Liver (tissue), 9 donors: ENCODE results near the gene ATG4B. TPM values are rescaled to one million over a fixed set of nuclear protein-coding genes. Genes with fewer than 3 reads are reported as not detected.

Experiments used
- DNase-seq: peaks from one replicate; pipeline ENCODE4 v3.0.0-alpha.2; 2017; ENCODE audit warnings: low spot score
- H3K27ac ChIP-seq, 2 donors: one replicate each; pipeline ENCODE4 v1.7.0; 2013; ENCODE audit warnings: inconsistent platforms in 2 of 2, low read length in 2 of 2, control low read depth in 1 of 2, low read depth in 1 of 2, mild to moderate bottlenecking in 1 of 2
- H3K27me3 ChIP-seq, 4 donors: one replicate each; pipeline versions ENCODE4 v1.6.1 to v1.7.0; 2013; ENCODE audit warnings: low read length in 3 of 4, inconsistent platforms in 1 of 4, mild to moderate bottlenecking in 1 of 4, moderate library complexity in 1 of 4; ENCODE audit not compliant: control insufficient read depth in 4 of 4, insufficient read depth in 4 of 4
- H3K36me3 ChIP-seq, 4 donors: one replicate each; pipeline versions ENCODE4 v1.6.1 to v1.7.0; 2013; ENCODE audit warnings: low read length in 3 of 4, mild to moderate bottlenecking in 3 of 4, low read depth in 1 of 4, moderate library complexity in 1 of 4; ENCODE audit not compliant: control insufficient read depth in 4 of 4, insufficient read depth in 3 of 4
- H3K4me1 ChIP-seq, 4 donors: one replicate each; pipeline versions ENCODE4 v1.6.1 to v1.7.0; 2013; ENCODE audit warnings: low read length in 3 of 4, mild to moderate bottlenecking in 3 of 4, moderate library complexity in 1 of 4; ENCODE audit not compliant: control insufficient read depth in 4 of 4, insufficient read depth in 4 of 4
- H3K4me3 ChIP-seq, 3 donors: one replicate each; pipeline versions ENCODE4 v1.6.1 to v1.7.0; 2013; ENCODE audit warnings: low read length in 3 of 3, control low read depth in 1 of 3, low read depth in 1 of 3, mild to moderate bottlenecking in 1 of 3
- H3K9ac ChIP-seq, 2 donors: one replicate each; pipeline ENCODE4 v1.7.0; 2013; ENCODE audit warnings: low read length in 2 of 2, mild to moderate bottlenecking in 2 of 2, moderate library complexity in 2 of 2, control low read depth in 1 of 2, low read depth in 1 of 2
- H3K9me3 ChIP-seq, 4 donors: one replicate each; pipeline versions ENCODE4 v1.6.1 to v1.7.0; 2013; ENCODE audit warnings: low read length in 3 of 4; ENCODE audit not compliant: control insufficient read depth in 4 of 4
- ATF3 ChIP-seq: IDR thresholded peaks from 2 replicates; pipeline ENCODE4 v1.6.1; 2016; ENCODE audit warnings: antibody characterized with exemption
- CTCF ChIP-seq: fragments of 150-350 bp; IDR thresholded peaks from 2 replicates; pipeline ENCODE4 v1.5.1; 2017; ENCODE audit warnings: improper control_type of control experiment, low read depth, low read length; ENCODE audit not compliant: missing input control
- FOXA1 ChIP-seq: IDR thresholded peaks from 2 replicates; pipeline ENCODE4 v1.6.1; 2016; ENCODE audit warnings: antibody characterized with exemption
- GABPA ChIP-seq, 2 donors: IDR thresholded peaks in 1 of 2; conservative IDR thresholded peaks in 1 of 2; 2 replicates each; pipeline ENCODE4 v1.6.1; 2016; ENCODE audit warnings: antibody characterized with exemption in 2 of 2, mild to moderate bottlenecking in 1 of 2, moderate library complexity in 1 of 2
- HNF4G ChIP-seq: IDR thresholded peaks from 2 replicates; pipeline ENCODE4 v1.6.1; 2016; ENCODE audit warnings: antibody characterized with exemption
- NR2F2 ChIP-seq: IDR thresholded peaks from 2 replicates; pipeline ENCODE4 v1.6.1; 2016; ENCODE audit warnings: antibody characterized with exemption
- RAD21 ChIP-seq, 2 donors: IDR thresholded peaks; 2 replicates each; pipeline ENCODE4 v1.6.1; 2016; ENCODE audit warnings: antibody characterized with exemption in 2 of 2, mild to moderate bottlenecking in 2 of 2
- WGBS: extraction: QIAGEN DNeasy Blood & Tissue Kit; methylation state at CpG from one replicate; pipeline ENCODE4 v1.1.7; 2013; 5-methylcytosine and 5-hydroxymethylcytosine counted together
- polyA plus RNA-seq, 2 donors: library from polyadenylated mRNA; stranded (reverse) in 1 of 2; unstranded in 1 of 2; fragments of 200-250 nt in 1 of 2; fragments of >200 nt in 1 of 2; fragmentation: Nextera tagmentation in 1 of 2; extraction: Ambion mirVana in 1 of 2; gene quantifications; one replicate each; pipeline versions ENCODE4 v1.2.1 to v1.2.3, GENCODE V29; 2013 to 2015
- total RNA-seq, 2 donors: library from RNA; depleted of rRNA; stranded (reverse); fragments of >200 nt; gene quantifications; one replicate each; pipeline ENCODE4 v1.2.3, GENCODE V29; 2014
- TF ChIP-seq, protein P1 (sequence below): IDR thresholded peaks from 2 replicates; pipeline ENCODE4 v1.6.1; 2016; ENCODE audit warnings: antibody characterized with exemption
- TF ChIP-seq, protein P2 (sequence below): IDR thresholded peaks from 2 replicates; pipeline ENCODE4 v1.6.1; 2016; ENCODE audit warnings: antibody characterized with exemption, mild to moderate bottlenecking
- donor health status: healthy.
- donor health status: healthy.
- donor health status: healthy.
- donor health status: healthy.
- donor health status: healthy.

ATG4B gene
- total and polyA plus RNA-seq, 4 donors: 31.0 to 50.3 (median 37.7) TPM

DNA sequence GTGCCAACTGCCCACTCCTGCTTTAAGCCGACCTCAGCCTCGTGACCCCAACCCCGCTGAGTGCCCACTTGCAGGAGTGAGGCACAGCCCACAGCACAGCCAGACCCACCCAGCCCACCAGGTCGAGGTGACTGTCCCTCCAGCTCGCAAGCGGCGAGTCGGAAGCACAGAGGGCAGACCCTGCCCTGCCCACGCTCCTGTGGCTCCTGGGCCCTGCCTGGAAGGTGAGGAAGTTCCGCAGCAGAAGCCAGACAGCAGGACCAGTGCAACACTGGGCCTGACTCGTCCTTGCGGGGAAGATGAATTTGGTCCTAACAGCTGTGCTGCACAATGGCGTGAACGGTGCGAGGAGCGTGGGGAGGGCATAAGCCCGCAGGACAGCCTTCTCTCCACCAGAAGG lies 39.2 kb downstream of the ATG4B start (continued):
- TF ChIP-seq GABPA (IDR thresholded peaks at IDR 0.05 in 1 of 2, conservative IDR thresholded peaks at IDR 0.05 in 1 of 2) (no peak), FOXA1 (no peak), RAD21 (IDR thresholded peaks at IDR 0.05) (no peak), HNF4G (no peak), ATF3 (no peak)

DNA sequence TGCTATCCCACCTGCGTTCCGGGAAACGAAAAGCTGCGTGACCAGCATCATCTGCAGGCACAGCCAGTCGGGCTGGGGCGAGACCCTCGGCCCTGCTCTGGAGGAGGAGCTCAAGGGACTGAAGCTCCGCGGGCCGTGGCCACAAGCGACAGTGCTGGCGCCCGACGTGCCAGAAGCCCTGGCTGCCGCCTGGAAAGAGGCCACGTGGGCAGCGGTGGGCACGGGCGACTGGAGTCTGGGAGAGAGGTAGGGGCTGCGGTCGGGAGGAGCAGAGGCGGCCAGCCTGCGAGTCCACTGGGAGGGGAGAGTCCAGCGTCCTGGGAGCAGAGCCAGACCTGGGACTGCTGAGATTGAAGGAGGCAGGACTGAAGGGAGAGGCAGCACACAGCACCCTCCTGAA lies 39.9 kb downstream of the ATG4B start:
- DNase-seq: no peak
- H3K4me3 ChIP-seq: no peak overlapping the region
- no peaks in the 10 kb centered on the region for H3K27me3 ChIP-seq
- H3K27ac ChIP-seq: no peak overlapping the region
- no peaks in the 10 kb centered on the region for H3K9me3 ChIP-seq
- WGBS: 89% methylated on average over 24 of the region's 24 CpGs
- no peak overlapping the region for H3K9ac ChIP-seq
- peaks cover 0 to 9% (median 0%) of the 10 kb centered on the region in 4 donors for H3K4me1 ChIP-seq
- peaks cover 0 to 13% (median under 1%) of the 10 kb centered on the region in 4 donors for H3K36me3 ChIP-seq
- TF ChIP-seq ATF3: no peak
- no peak for TF ChIP-seq CTCF
- TF ChIP-seq, protein P1, sequence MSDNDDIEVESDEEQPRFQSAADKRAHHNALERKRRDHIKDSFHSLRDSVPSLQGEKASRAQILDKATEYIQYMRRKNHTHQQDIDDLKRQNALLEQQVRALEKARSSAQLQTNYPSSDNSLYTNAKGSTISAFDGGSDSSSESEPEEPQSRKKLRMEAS: no peak
- TF ChIP-seq, protein P2, sequence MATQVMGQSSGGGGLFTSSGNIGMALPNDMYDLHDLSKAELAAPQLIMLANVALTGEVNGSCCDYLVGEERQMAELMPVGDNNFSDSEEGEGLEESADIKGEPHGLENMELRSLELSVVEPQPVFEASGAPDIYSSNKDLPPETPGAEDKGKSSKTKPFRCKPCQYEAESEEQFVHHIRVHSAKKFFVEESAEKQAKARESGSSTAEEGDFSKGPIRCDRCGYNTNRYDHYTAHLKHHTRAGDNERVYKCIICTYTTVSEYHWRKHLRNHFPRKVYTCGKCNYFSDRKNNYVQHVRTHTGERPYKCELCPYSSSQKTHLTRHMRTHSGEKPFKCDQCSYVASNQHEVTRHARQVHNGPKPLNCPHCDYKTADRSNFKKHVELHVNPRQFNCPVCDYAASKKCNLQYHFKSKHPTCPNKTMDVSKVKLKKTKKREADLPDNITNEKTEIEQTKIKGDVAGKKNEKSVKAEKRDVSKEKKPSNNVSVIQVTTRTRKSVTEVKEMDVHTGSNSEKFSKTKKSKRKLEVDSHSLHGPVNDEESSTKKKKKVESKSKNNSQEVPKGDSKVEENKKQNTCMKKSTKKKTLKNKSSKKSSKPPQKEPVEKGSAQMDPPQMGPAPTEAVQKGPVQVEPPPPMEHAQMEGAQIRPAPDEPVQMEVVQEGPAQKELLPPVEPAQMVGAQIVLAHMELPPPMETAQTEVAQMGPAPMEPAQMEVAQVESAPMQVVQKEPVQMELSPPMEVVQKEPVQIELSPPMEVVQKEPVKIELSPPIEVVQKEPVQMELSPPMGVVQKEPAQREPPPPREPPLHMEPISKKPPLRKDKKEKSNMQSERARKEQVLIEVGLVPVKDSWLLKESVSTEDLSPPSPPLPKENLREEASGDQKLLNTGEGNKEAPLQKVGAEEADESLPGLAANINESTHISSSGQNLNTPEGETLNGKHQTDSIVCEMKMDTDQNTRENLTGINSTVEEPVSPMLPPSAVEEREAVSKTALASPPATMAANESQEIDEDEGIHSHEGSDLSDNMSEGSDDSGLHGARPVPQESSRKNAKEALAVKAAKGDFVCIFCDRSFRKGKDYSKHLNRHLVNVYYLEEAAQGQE: no peak

- no peak for DNase-seq
- TF ChIP-seq, protein P1: no peak
- no peak for TF ChIP-seq NR2F2
- WGBS: 96% methylated on average over 18 of the region's 18 CpGs
- Histone ChIP-seq H3K9ac (no peak overlapping the region), H3K27ac (no peak overlapping the region), H3K36me3 (peaks cover 0 to 13% (median under 1%) of the 10 kb centered on the region in 4 donors), H3K4me3 (no peak overlapping the region), H3K9me3 (no peaks in the 10 kb centered on the region), H3K4me1 (peaks cover 0 to 2% (median 0%) of the 10 kb centered on the region in 4 donors), H3K27me3 (no peaks in the 10 kb centered on the region)
These were observed 40.8 kb downstream of the ATG4B start for GRCh38 chr2:241678307-241678706.
